Coronary artery (tissue), 2 donors: ENCODE measurements around the gene SLC22A7.

ENCODE experiments used
- DNase-seq: peaks from one replicate; pipeline ENCODE4 v3.0.0-alpha.2; 2017; ENCODE audit warnings: low spot score
- H3K27ac ChIP-seq, 2 donors: fragments of 200-600 bp; sonication (generic); one replicate each; pipeline ENCODE4 v1.5.1; 2016 to 2019
- H3K4me3 ChIP-seq: fragments of 200-600 bp; sonication (generic); 2 replicates; pipeline ENCODE4 v1.5.1; 2016; ENCODE audit warnings: mild to moderate bottlenecking, moderate library complexity
- CTCF ChIP-seq: fragments of 200-600 bp; sonication (generic); IDR thresholded peaks from one replicate; pipeline ENCODE4 v1.5.1; 2019; ENCODE audit warnings: antibody characterized with exemption

The SLC22A7 gene

GRCh38 chr6:43283905-43284304, 14.2 kb upstream of the SLC22A7 start:
- no peak for DNase-seq
- no peak for TF ChIP-seq CTCF
- no peak overlapping the region for H3K27ac ChIP-seq
- H3K4me3 ChIP-seq: no peak overlapping the region

GRCh38 chr6:43284991-43285781, 12.9 kb upstream of the SLC22A7 start:
- TF ChIP-seq CTCF: no peak
- Histone ChIP-seq H3K4me3 (no peak overlapping the region), H3K27ac (no peak overlapping the region)
- DNase-seq: no peak

- H3K27ac ChIP-seq: no peak overlapping the region
- no peak for TF ChIP-seq CTCF
- no peak overlapping the region for H3K4me3 ChIP-seq
- DNase-seq: no peak
These were observed 12.2 kb upstream of the SLC22A7 start for GRCh38 chr6:43285832-43286231.

GRCh38 chr6:43286456-43286979, 11.5 kb upstream of the SLC22A7 start:
- H3K4me3 ChIP-seq: no peak overlapping the region
- no peak for TF ChIP-seq CTCF
- DNase-seq: no peak
- H3K27ac ChIP-seq: no peak overlapping the region

GRCh38 chr6:43286980-43287716, 10.9 kb upstream of the SLC22A7 start:
- Histone ChIP-seq H3K4me3 (no peak overlapping the region), H3K27ac (no peak overlapping the region)
- no peak for TF ChIP-seq CTCF
- DNase-seq: no peak

- Histone ChIP-seq H3K27ac (no peak overlapping the region), H3K4me3 (no peak overlapping the region)
- no peak for TF ChIP-seq CTCF
- DNase-seq: no peak
These were observed 10.1 kb upstream of the SLC22A7 start for GRCh38 chr6:43287717-43288679.
